GM23338 (cell line): ENCODE data around the gene GBP6. TPM values are rescaled to one million over a fixed set of nuclear protein-coding genes. Genes with fewer than 3 reads are reported as not detected.
A peak's percentile ranks its signal among the peaks of the same experiment; 100 is the strongest.
"Not testable (repeated sequence)": the region's sequence is repeated elsewhere in the genome, so short reads cannot be mapped to it uniquely, and the experiment has no call there.

Source experiments
- ATAC-seq: fragments of 200-7000 bp; cut with Tn5 transposase; 3 replicates; pipeline ENCODE4 v1.9.1; 2020
- DNase-seq: peaks from one replicate; pipeline ENCODE4 v3.0.0-alpha.2; 2015; ENCODE audit warnings: low spot score
- H2AFZ ChIP-seq: fragments of 200-600 bp; sonication (generic); 2 replicates; pipeline ENCODE4 v1.8.0; 2016; ENCODE audit warnings: antibody characterized with exemption, mild to moderate bottlenecking, moderate library complexity
- H3F3A ChIP-seq: fragments of 200-600 bp; sonication (generic); replicated peaks from 2 replicates; pipeline ENCODE4 v1.8.0; 2017; ENCODE audit warnings: antibody characterized with exemption, mixed run types, low read depth
- H3K27ac ChIP-seq: fragments of 200-600 bp; sonication (generic); 2 replicates; pipeline ENCODE4 v1.6.1; 2016; ENCODE audit warnings: low read depth
- H3K27me3 ChIP-seq: fragments of 200-600 bp; sonication (generic); 2 replicates; pipeline ENCODE4 v1.8.0; 2016; ENCODE audit warnings: mild to moderate bottlenecking, mixed run types, moderate library complexity; ENCODE audit not compliant: insufficient read depth
- H3K36me3 ChIP-seq: fragments of 200-600 bp; sonication (generic); 2 replicates; pipeline ENCODE4 v1.8.0; 2016; ENCODE audit warnings: mild to moderate bottlenecking; ENCODE audit not compliant: insufficient read depth
- H3K4me1 ChIP-seq: fragments of 200-600 bp; sonication (generic); 2 replicates; pipeline ENCODE4 v1.8.0; 2016; ENCODE audit warnings: mild to moderate bottlenecking, moderate library complexity; ENCODE audit not compliant: insufficient read depth
- H3K4me2 ChIP-seq: fragments of 200-600 bp; sonication (generic); 2 replicates; pipeline ENCODE4 v1.7.1; 2017; ENCODE audit warnings: mixed run types
- H3K4me3 ChIP-seq: fragments of 200-600 bp; sonication (generic); 2 replicates; pipeline ENCODE4 v1.6.1; 2016; ENCODE audit warnings: mixed run types
- H3K79me2 ChIP-seq: fragments of 200-600 bp; sonication (generic); replicated peaks from 2 replicates; pipeline ENCODE4 v1.8.0; 2017; ENCODE audit warnings: mild to moderate bottlenecking; ENCODE audit not compliant: insufficient read depth
- H3K9me2 ChIP-seq: fragments of 200-600 bp; sonication (generic); 2 replicates; pipeline ENCODE4 v1.8.0; 2017; ENCODE audit not compliant: insufficient read depth
- H4K20me1 ChIP-seq: fragments of 200-600 bp; sonication (generic); replicated peaks from 2 replicates; pipeline ENCODE4 v1.8.0; 2017; ENCODE audit warnings: mild to moderate bottlenecking; ENCODE audit not compliant: insufficient read depth
- H3K27ac Mint-ChIP-seq: 2 replicates; pipeline ENCODE4 v1.8.0; 2020; ENCODE audit warnings: inconsistent platforms, mild to moderate bottlenecking, moderate library complexity, mixed read lengths
- H3K27me3 Mint-ChIP-seq: 3 replicates; pipeline ENCODE4 v1.8.0; 2022; ENCODE audit warnings: low read depth, mild to moderate bottlenecking, moderate library complexity, mixed read lengths, inconsistent platforms; ENCODE audit not compliant: insufficient read depth, poor library complexity
- H3K36me3 Mint-ChIP-seq: 3 replicates; pipeline ENCODE4 v1.8.0; 2021; ENCODE audit warnings: low read depth, mild to moderate bottlenecking, inconsistent platforms, moderate library complexity, mixed read lengths
- H3K4me1 Mint-ChIP-seq: 3 replicates; pipeline ENCODE4 v1.8.0; 2020; ENCODE audit warnings: mild to moderate bottlenecking, inconsistent platforms, mixed read lengths
- H3K4me3 Mint-ChIP-seq: 3 replicates; pipeline ENCODE4 v1.8.0; 2021; ENCODE audit warnings: moderate library complexity, mild to moderate bottlenecking, inconsistent platforms, mixed read lengths
- H3K9me3 Mint-ChIP-seq: 3 replicates; pipeline ENCODE4 v1.8.0; 2020; ENCODE audit warnings: moderate library complexity, mild to moderate bottlenecking, inconsistent platforms, mixed read lengths
- CREB1 ChIP-seq: fragments of 250-450 bp; sonication (Bioruptor Pico); IDR thresholded peaks from 2 replicates; pipeline ENCODE4 v1.5.0; 2020; ENCODE audit warnings: low read depth, mild to moderate bottlenecking, moderate library complexity
- EZH2 ChIP-seq: fragments of 200-600 bp; sonication (generic); IDR thresholded peaks from one replicate; pipeline ENCODE4 v1.8.0; 2017; ENCODE audit warnings: antibody characterized with exemption, mild to moderate bottlenecking, low read depth; ENCODE audit not compliant: unreplicated experiment
- EZH2phosphoT487 ChIP-seq: fragments of 200-600 bp; sonication (generic); IDR thresholded peaks from one replicate; pipeline ENCODE4 v1.8.1; 2018; ENCODE audit warnings: antibody characterized with exemption; ENCODE audit not compliant: unreplicated experiment
- JUNB ChIP-seq: IDR thresholded peaks from one replicate; pipeline ENCODE4 v1.6.1; 2016; ENCODE audit warnings: antibody characterized with exemption; ENCODE audit not compliant: unreplicated experiment
- NANOG ChIP-seq: IDR thresholded peaks from 2 replicates; pipeline ENCODE4 v1.6.1; 2016; ENCODE audit warnings: antibody characterized with exemption, borderline replicate concordance
- ZNF114 ChIP-seq: fragments of 250-450 bp; sonication (Bioruptor Pico); IDR thresholded peaks from 2 replicates; pipeline ENCODE4 v1.5.0; 2020; ENCODE audit warnings: mild to moderate bottlenecking, moderate library complexity
- polyA plus RNA-seq: library from polyadenylated mRNA; unstranded; fragments of >200 nt; fragmentation: Nextera tagmentation; extraction: Ambion mirVana; gene quantifications from 2 replicates; pipeline ENCODE4 v1.2.1, GENCODE V29; 2016
- total RNA-seq: library from RNA; depleted of rRNA; stranded (reverse); fragments of >200 nt; shearing (Covaris generic); gene quantifications from 2 replicates; pipeline ENCODE4 v1.2.3, GENCODE V29; 2014
- TF ChIP-seq, protein P1 (sequence below), 2 experiments: fragments of 200-600 bp in 1 of 2; sonication (generic) in 1 of 2; conservative IDR thresholded peaks; 2 replicates each; pipeline versions ENCODE4 v1.5.1 to v1.6.1; 2016 to 2017; ENCODE audit warnings: antibody characterized with exemption in 2 of 2, low read depth in 2 of 2, mild to moderate bottlenecking in 2 of 2, moderate library complexity in 1 of 2
- TF ChIP-seq, protein P2 (sequence below): IDR thresholded peaks from one replicate; pipeline ENCODE4 v1.6.1; 2018; ENCODE audit warnings: antibody characterized with exemption; ENCODE audit not compliant: unreplicated experiment
- TF ChIP-seq, protein P3 (sequence below): IDR thresholded peaks from 2 replicates; pipeline ENCODE4 v1.6.1; 2016; ENCODE audit warnings: antibody characterized with exemption

Gene GBP6
- total and polyA plus RNA-seq, 2 experiments from 2014 or later, result not detected

DNA sequence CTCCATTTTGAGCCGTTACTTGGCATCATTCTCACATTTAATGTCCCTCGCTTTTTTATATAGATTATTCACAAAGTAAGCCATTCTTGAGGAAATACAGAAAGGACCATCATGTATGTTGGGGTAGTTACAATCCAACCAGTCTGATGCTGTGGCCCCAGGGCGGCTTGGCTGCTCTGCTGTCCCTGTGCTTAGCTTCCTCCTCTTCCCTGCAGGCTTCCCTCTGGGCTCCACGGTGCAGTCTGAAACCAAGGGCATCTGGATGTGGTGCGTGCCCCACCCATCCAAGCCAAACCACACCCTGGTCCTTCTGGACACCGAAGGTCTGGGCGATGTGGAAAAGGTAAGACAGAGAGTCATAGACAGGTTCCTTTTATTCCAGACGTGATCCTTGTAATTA lies 5.5 kb downstream of the GBP6 start (continued):
- TF ChIP-seq, protein P1, sequence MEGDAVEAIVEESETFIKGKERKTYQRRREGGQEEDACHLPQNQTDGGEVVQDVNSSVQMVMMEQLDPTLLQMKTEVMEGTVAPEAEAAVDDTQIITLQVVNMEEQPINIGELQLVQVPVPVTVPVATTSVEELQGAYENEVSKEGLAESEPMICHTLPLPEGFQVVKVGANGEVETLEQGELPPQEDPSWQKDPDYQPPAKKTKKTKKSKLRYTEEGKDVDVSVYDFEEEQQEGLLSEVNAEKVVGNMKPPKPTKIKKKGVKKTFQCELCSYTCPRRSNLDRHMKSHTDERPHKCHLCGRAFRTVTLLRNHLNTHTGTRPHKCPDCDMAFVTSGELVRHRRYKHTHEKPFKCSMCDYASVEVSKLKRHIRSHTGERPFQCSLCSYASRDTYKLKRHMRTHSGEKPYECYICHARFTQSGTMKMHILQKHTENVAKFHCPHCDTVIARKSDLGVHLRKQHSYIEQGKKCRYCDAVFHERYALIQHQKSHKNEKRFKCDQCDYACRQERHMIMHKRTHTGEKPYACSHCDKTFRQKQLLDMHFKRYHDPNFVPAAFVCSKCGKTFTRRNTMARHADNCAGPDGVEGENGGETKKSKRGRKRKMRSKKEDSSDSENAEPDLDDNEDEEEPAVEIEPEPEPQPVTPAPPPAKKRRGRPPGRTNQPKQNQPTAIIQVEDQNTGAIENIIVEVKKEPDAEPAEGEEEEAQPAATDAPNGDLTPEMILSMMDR (conservative IDR thresholded peaks at IDR 0.05; ENCODE audit: low read depth in 2 of 2), result no peak
- no peak for TF ChIP-seq NANOG
- TF ChIP-seq EZH2phosphoT487, result no peak
- TF ChIP-seq, protein P2, sequence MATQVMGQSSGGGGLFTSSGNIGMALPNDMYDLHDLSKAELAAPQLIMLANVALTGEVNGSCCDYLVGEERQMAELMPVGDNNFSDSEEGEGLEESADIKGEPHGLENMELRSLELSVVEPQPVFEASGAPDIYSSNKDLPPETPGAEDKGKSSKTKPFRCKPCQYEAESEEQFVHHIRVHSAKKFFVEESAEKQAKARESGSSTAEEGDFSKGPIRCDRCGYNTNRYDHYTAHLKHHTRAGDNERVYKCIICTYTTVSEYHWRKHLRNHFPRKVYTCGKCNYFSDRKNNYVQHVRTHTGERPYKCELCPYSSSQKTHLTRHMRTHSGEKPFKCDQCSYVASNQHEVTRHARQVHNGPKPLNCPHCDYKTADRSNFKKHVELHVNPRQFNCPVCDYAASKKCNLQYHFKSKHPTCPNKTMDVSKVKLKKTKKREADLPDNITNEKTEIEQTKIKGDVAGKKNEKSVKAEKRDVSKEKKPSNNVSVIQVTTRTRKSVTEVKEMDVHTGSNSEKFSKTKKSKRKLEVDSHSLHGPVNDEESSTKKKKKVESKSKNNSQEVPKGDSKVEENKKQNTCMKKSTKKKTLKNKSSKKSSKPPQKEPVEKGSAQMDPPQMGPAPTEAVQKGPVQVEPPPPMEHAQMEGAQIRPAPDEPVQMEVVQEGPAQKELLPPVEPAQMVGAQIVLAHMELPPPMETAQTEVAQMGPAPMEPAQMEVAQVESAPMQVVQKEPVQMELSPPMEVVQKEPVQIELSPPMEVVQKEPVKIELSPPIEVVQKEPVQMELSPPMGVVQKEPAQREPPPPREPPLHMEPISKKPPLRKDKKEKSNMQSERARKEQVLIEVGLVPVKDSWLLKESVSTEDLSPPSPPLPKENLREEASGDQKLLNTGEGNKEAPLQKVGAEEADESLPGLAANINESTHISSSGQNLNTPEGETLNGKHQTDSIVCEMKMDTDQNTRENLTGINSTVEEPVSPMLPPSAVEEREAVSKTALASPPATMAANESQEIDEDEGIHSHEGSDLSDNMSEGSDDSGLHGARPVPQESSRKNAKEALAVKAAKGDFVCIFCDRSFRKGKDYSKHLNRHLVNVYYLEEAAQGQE, result no peak

DNA sequence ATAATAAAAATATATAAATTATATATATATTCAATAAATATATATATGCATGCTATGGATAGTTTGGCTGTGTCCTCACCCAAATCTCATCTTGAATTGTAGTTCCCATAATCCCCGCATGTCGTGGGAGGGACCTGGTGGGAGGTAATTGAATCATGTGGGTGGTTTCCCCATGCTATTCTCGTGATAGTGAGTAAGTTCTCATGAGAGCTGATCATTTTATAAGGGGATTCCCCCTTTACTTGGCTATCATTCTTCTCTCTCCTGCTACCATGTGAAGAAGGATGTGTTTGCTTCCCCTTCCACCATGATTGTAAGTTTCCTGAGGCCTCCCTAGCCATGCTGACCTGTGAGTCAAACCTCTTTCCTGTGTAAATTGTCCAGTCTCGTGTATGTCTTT lies 10.0 kb downstream of the GBP6 start:
- H2AFZ ChIP-seq, H3K4me1 ChIP-seq, ATAC-seq, H3K9me2 ChIP-seq, H3K4me3 ChIP-seq, H3K36me3 ChIP-seq, H4K20me1 ChIP-seq, H3K4me3 Mint-ChIP-seq, H3K79me2 ChIP-seq, H3K9me3 Mint-ChIP-seq, H3K27me3 Mint-ChIP-seq, H3K27ac Mint-ChIP-seq, H3F3A ChIP-seq, H3K27ac ChIP-seq, H3K4me2 ChIP-seq, H3K36me3 Mint-ChIP-seq, H3K27me3 ChIP-seq, DNase-seq, H3K4me1 Mint-ChIP-seq: not testable (repeated sequence)

DNA sequence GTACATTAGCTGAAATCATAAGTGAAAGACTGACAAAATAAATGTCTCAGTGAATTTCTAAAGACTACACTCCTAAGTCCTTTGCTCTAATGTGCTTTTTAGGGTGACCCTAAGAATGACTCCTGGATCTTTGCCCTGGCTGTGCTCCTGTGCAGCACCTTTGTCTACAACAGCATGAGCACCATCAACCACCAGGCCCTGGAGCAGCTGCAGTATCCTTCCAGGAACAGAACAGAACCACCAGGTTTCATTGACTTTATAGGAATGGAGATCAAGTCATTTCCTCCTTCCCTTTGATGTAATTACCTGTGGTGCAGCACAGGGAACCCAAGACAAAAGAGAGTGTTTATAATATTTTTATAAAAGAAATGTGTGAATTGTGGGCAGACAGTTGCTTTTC lies 14.1 kb downstream of the GBP6 start:
- no peak overlapping the region for H2AFZ ChIP-seq
- Mint-ChIP-seq H3K9me3 (no peaks in the 10 kb centered on the region), H3K27ac (no peak overlapping the region; the same call in 1 of the 2 replicates), H3K36me3 (no peaks in the 10 kb centered on the region), H3K4me3 (no peak overlapping the region), H3K4me1 (peaks cover 7% of the 10 kb centered on the region), H3K27me3 (no peaks in the 10 kb centered on the region)
- DNase-seq (no peak), ATAC-seq (peak; percentile 44; the same call in 1 of the 3 replicates)
- H3K27me3 ChIP-seq, result no peaks in the 10 kb centered on the region
- H4K20me1 ChIP-seq, result no peaks in the 10 kb centered on the region
- H3K9me2 ChIP-seq, result peaks cover 6% of the 10 kb centered on the region; the same call in 1 of the 2 replicates
- no peaks in the 10 kb centered on the region for H3K36me3 ChIP-seq
- peaks cover 4% of the 10 kb centered on the region; the same call in 1 of the 2 replicates for H3K4me1 ChIP-seq
- no peak overlapping the region for H3K4me2 ChIP-seq
- no peak overlapping the region for H3K27ac ChIP-seq
- no peaks in the 10 kb centered on the region for H3F3A ChIP-seq
- H3K4me3 ChIP-seq, result no peak overlapping the region
- no peaks in the 10 kb centered on the region for H3K79me2 ChIP-seq
- TF ChIP-seq, protein P3, sequence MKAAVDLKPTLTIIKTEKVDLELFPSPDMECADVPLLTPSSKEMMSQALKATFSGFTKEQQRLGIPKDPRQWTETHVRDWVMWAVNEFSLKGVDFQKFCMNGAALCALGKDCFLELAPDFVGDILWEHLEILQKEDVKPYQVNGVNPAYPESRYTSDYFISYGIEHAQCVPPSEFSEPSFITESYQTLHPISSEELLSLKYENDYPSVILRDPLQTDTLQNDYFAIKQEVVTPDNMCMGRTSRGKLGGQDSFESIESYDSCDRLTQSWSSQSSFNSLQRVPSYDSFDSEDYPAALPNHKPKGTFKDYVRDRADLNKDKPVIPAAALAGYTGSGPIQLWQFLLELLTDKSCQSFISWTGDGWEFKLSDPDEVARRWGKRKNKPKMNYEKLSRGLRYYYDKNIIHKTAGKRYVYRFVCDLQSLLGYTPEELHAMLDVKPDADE, result no peak
- TF ChIP-seq JUNB (no peak), EZH2phosphoT487 (no peak), EZH2 (no peak), ZNF114 (CRISPR knock-in tag) (no peak), CREB1 (CRISPR knock-in tag) (no peak)
- TF ChIP-seq, protein P2, result no peak
- TF ChIP-seq, protein P1 (conservative IDR thresholded peaks at IDR 0.05; ENCODE audit: low read depth in 2 of 2), result no peak
